ENCODE results near the gene CAMK2G.

Gene CAMK2G

GRCh38 chr10:73866621-73867020 lies 7.7 kb downstream of the CAMK2G start:
- in situ Hi-C loops (cut with MboI; ENCODE audit: low sequenced_read_pairs): no loop called here

GRCh38 chr10:73865459-73866442 lies 8.6 kb downstream of the CAMK2G start:
- in situ Hi-C loops (cut with MboI; ENCODE audit: low sequenced_read_pairs): no loop called here

- in situ Hi-C loops (cut with MboI; ENCODE audit: low sequenced_read_pairs): no loop called here
Observed at GRCh38 chr10:73865107-73865458, 9.3 kb downstream of the CAMK2G start.

- in situ Hi-C loops (cut with MboI; ENCODE audit: low sequenced_read_pairs): no loop called here
Observed at GRCh38 chr10:73864229-73864628, 10.1 kb downstream of the CAMK2G start.

GRCh38 chr10:73863039-73863817 lies 11.1 kb downstream of the CAMK2G start:
- in situ Hi-C loops (cut with MboI; ENCODE audit: low sequenced_read_pairs): no loop called here

- in situ Hi-C loops (cut with MboI; ENCODE audit: low sequenced_read_pairs): no loop called here
Observed at GRCh38 chr10:73862011-73862410, 12.3 kb downstream of the CAMK2G start.

- in situ Hi-C loops (cut with MboI; ENCODE audit: low sequenced_read_pairs): no loop called here
Observed at GRCh38 chr10:73859784-73860491, 14.4 kb downstream of the CAMK2G start.

- in situ Hi-C loops (cut with MboI; ENCODE audit: low sequenced_read_pairs): no loop called here
Observed at GRCh38 chr10:73859428-73859783, 14.9 kb downstream of the CAMK2G start.

GRCh38 chr10:73858750-73859427 lies 15.5 kb downstream of the CAMK2G start:
- in situ Hi-C loops (cut with MboI; ENCODE audit: low sequenced_read_pairs): no loop called here

GRCh38 chr10:73858013-73858708 lies 16.2 kb downstream of the CAMK2G start:
- in situ Hi-C loops (cut with MboI; ENCODE audit: low sequenced_read_pairs): no loop called here

GRCh38 chr10:73857446-73857845 lies 16.9 kb downstream of the CAMK2G start:
- in situ Hi-C loops (cut with MboI; ENCODE audit: low sequenced_read_pairs): no loop called here

GRCh38 chr10:73856261-73856660 lies 18.1 kb downstream of the CAMK2G start:
- in situ Hi-C loops (cut with MboI; ENCODE audit: low sequenced_read_pairs): no loop called here

- in situ Hi-C loops (cut with MboI; ENCODE audit: low sequenced_read_pairs): no loop called here
Observed at GRCh38 chr10:73855413-73855812, 18.9 kb downstream of the CAMK2G start.

- in situ Hi-C loops (cut with MboI; ENCODE audit: low sequenced_read_pairs): no loop called here
Observed at GRCh38 chr10:73854310-73854709, 20.0 kb downstream of the CAMK2G start.

GRCh38 chr10:73853196-73853595 lies 21.2 kb downstream of the CAMK2G start:
- in situ Hi-C loops (cut with MboI; ENCODE audit: low sequenced_read_pairs): no loop called here

- in situ Hi-C loops (cut with MboI; ENCODE audit: low sequenced_read_pairs): no loop called here
Observed at GRCh38 chr10:73850863-73851461, 23.4 kb downstream of the CAMK2G start.

- in situ Hi-C loops (cut with MboI; ENCODE audit: low sequenced_read_pairs): no loop called here
Observed at GRCh38 chr10:73850211-73850610, 24.1 kb downstream of the CAMK2G start.

- in situ Hi-C loops (cut with MboI; ENCODE audit: low sequenced_read_pairs): no loop called here
Observed at GRCh38 chr10:73848821-73849489, 25.4 kb downstream of the CAMK2G start.

- in situ Hi-C loops (cut with MboI; ENCODE audit: low sequenced_read_pairs): no loop called here
Observed at GRCh38 chr10:73847031-73847430, 27.3 kb downstream of the CAMK2G start.
